ACHN (cell line): Measurements from ENCODE around the gene MID1IP1.

Experiments
- DNase-seq: peaks from one replicate; pipeline ENCODE4 v3.0.0-alpha.2; 2015
- in situ Hi-C: cut with HindIII; loops from 2 replicates; pipeline ENCODE4 v1.10.0; 2017; ENCODE audit warnings: low sequenced_read_pairs, low pct_ligation_motif_present, low pct_unique_long_range_greater_than_20kb

MID1IP1 gene

DNA sequence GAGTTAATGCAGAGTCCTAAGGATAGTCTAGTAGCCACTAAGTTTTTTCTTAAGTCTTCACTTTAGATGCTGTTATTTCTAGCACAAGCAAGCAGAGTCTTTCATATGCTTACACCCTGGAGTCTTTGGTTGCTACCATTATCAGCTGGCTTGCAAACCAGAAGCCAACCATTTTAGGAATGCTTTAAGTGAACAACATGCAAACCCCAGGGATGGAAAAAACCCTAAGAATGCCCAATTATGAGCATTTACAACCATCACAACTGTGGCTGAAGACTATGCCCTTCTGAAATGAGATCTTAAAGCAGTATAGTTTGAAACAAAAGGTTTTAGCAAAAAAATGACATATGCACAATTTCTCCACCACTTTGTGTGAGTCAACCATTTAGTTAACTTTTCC lies 6.6 kb downstream of the MID1IP1 start:
- in situ Hi-C loops, result no loop called here
- no peak for DNase-seq

GRCh38 chrX:38811515-38812243 lies 10.4 kb downstream of the MID1IP1 start:
- in situ Hi-C loops, result no loop called here
- DNase-seq, result no peak

- no peak for DNase-seq
- in situ Hi-C loops, result no loop called here
Observed at GRCh38 chrX:38816155-38816554, 14.9 kb downstream of the MID1IP1 start.

DNA sequence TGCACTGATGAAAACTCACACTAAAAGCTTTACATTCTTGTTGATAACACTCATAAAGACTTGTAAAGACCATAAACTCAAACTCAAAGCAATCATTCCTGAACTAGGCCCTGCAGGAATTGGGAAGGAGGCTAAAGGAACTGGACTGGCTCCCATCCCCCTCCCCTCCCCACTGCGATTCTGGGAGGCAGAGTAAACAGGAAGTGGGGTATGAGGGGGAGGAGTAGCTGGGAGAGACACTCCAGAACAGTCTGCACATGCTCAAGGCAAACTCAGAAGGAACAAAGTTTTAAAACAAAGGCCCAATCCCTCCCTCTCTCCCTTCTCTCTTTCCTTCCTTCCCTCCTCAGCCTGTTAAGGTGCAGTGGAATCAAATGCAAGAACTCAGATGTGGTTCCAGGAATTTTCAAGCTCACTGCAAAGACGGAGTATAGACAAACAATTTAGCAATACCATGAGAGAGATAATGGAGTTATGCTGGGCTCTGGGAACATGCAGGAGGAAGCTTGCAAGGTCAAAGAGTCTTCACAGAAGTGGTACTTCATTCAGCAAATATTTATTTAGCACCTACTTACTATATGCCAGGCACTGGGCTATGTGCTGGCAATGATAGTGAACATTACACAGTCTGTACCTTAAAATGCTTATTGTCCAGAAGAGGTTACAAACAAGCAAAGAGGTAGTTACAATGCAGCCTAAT lies 15.9 kb downstream of the MID1IP1 start:
- in situ Hi-C loops, result no loop called here
- DNase-seq, result no peak

DNA sequence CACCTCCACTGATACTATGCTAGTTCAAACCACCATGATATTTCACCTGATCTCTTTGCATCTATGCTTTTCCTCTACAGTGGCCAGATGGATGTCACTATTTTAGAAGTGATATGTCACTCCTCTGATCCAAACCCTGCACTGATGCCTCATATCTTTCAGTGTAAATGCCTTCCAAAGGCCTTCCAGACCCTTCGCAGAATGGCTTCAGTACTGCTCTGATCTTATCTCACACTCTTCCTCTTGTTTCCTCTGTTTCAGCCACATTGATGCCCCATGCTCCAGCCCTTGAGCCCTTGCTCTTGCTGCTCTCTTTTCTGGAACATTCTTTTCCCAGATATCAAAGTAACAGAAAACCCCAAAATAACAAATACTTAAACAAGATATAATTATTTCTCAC lies 17.9 kb downstream of the MID1IP1 start:
- in situ Hi-C loops, result no loop called here
- DNase-seq, result no peak

DNA sequence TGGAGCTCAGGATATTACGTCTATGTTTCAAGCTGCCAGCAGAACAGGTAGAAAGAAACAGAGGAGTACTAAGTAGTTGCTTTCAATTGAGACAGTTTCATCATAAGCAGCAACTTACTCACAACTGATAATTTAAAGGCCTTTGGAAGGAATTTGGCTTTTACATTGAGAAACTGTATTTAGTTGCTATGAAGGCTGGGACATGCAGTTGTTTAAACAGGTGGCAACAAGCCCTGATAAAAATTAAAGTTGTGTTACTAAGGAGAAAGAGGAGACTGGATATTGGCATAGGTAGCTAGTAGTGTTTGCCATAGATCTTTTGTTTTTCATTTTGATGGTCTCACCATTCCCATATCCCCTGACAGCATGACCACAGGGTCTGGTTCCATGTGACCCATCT lies 18.4 kb downstream of the MID1IP1 start:
- DNase-seq, result no peak
- in situ Hi-C loops, result no loop called here

DNA sequence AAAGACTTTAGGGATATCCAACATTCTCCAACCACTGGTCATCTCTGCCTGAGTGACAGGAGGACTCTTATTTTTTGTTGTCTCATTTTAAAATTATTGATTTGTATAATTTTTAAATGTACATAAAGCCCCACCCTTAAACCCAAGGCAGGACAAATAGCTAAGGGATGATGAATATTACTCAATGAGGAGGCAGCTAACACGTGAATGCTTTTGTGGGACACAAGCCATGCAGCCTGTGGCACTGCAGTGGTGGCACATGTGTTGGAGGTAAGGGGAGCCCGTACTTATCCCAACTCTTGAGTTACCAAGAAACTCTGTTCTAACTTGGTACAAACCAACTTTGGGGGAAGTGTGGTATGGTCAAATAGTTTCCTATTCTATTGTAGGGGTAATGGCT lies 19.5 kb downstream of the MID1IP1 start:
- in situ Hi-C loops, result no loop called here
- no peak for DNase-seq

DNA sequence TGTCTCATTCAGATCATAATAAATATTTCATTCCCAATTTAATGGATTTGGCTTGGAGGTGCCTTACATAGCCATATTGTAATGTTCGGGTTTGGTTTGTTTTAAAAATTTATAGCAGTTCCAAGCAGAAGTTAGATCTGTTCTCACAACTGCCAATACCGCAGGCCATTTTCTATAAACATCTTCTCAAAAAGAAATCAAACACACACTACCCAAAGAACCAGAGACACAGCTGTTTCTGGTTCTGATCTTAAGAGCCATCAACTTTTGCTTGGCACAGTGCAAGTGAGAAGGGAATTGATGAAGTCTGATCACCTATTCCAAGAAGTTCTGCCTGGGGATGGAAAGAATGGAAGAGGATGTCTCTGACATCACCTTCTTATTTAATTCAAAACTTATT lies 22.9 kb downstream of the MID1IP1 start:
- in situ Hi-C loops, result no loop called here
- no peak for DNase-seq

- in situ Hi-C loops, result no loop called here
- no peak for DNase-seq
Observed at GRCh38 chrX:38831949-38832348, 30.7 kb downstream of the MID1IP1 start.

GRCh38 chrX:38837389-38837788 lies 36.1 kb downstream of the MID1IP1 start:
- no peak for DNase-seq
- in situ Hi-C loops, result no loop called here

DNA sequence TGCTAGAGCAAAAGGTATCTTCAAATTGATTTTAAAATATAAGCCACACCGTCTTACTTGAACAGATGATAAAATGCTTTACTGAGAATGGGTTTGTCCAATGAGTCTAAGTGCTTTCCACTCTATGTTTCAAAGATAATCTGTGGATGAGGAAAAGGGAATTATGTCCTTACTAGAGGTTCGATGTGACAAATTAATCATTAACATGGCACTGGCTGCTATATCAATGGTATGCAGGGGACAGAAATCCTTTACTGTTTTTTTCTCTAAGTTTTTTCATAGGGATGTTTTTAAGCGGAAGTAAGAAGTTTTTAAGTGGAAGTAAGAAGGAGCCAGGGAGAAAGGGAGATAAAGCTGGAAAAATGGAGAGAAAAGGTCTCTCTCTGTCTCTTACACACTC lies 38.0 kb downstream of the MID1IP1 start:
- in situ Hi-C loops, result no loop called here

DNA sequence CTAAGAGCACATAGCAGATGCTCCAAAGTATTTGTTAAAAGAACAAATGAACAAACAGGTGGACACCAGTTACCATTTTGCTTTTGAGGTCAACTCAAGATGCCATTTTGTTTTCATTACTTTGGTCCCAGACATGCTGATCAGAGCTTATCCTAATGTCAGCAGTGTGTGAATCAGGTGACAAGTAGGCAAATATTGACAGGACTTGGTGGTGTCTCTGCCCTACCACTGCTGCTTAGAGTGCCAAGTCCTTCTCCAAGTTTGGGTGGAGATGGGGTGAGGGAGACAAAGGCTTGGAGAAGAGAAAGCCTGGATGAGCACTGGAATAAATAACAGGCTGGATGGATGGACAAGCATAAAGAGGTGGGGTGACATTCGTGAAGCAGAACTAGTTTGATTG lies 38.7 kb downstream of the MID1IP1 start:
- no peak for DNase-seq
- in situ Hi-C loops, result no loop called here

More for the DNA sequence above, 38.0 kb downstream of the MID1IP1 start:
- no peak for DNase-seq

DNA sequence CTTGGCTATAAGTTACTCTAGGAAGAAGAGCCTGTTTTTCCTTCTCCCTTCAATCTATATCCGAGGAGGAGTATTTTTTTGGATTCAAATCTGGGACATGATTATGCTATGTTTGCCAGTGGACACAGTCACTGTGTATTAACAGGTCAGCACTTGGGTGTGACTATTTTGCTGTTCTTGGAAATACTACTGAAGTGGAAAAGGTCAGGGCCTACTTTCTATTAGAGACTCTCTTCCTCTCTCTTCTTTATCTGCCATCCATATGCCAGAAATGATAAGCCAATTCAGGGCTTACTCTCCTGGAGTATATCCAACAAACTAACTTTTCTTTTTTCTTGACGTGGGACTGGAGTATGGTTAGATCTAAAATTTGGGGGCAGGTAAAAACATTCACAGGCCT lies 40.5 kb downstream of the MID1IP1 start:
- in situ Hi-C loops, result no loop called here
- DNase-seq, result no peak

DNA sequence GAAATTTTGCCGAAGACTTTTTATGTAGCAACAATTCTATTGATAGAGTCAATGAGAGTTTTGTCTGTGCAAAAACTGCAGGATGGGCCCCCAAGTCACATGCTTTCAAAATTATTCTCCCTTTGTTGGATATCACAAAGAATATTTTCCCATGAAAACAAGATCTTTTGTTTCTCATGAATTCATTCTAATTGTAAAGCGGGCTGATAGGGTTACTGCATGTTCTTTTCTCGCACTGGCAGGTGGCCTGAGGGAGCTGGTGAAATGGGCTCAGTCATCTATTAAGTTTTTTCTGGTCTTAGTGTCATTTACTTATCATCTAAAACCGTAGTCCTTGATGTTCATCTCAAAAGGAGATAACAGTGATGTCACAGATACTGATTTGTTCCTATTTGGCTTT lies 44.2 kb downstream of the MID1IP1 start:
- in situ Hi-C loops, result no loop called here
- no peak for DNase-seq

GRCh38 chrX:38847206-38847902 lies 46.1 kb downstream of the MID1IP1 start:
- in situ Hi-C loops, result no loop called here
- no peak for DNase-seq

DNA sequence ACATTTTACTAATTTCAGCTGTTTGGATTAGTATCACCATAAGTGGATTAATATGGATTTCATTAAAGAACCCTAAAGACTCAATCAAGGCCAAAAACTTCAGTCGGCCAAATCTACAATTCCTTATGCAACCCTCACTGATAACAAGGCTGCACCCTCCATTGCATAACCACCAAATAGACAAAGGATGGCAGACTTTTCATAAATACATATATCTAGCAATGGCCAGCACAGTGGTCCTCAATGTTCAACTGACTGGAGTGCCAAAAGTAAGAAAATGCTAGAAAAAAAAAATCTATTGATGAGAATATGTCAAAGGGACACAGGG lies 46.6 kb downstream of the MID1IP1 start:
- no peak for DNase-seq
- in situ Hi-C loops, result no loop called here

DNA sequence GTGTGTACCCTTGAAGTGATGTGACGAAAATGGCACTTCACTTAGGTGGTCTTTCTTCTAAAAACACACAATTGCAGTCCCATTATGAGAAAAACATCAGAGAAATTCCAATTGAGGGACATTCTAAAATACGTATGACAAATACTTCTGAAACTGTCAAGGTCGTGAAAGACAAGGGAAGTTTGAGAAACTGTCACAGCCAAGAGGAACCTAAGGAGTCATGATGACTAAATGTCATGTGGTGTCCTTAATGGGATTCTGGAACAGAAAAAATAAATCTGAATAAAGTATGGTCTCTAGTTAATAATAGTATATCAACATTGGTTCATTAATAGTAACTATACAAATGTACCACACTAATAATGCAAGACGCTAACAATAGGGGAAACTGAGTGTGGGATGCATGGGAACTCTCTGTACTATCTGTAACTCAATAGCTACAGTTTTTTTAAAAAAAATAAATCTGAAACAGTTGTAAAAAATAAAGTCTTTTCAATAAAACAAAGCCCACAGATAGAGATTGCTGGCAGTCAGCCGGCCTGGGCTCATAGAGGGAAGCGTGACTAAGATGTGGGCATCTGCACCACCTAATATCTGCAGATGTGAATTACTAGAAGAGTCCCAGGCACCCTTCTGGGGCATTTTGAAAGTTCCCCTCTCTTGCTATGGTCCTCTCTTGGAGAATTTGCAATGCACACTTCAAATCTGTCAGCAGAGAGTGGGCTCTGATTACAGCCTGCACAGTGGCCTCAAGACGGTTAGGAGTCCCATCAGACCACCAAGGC lies 47.6 kb downstream of the MID1IP1 start:
- DNase-seq, result no peak
- in situ Hi-C loops, result no loop called here

DNA sequence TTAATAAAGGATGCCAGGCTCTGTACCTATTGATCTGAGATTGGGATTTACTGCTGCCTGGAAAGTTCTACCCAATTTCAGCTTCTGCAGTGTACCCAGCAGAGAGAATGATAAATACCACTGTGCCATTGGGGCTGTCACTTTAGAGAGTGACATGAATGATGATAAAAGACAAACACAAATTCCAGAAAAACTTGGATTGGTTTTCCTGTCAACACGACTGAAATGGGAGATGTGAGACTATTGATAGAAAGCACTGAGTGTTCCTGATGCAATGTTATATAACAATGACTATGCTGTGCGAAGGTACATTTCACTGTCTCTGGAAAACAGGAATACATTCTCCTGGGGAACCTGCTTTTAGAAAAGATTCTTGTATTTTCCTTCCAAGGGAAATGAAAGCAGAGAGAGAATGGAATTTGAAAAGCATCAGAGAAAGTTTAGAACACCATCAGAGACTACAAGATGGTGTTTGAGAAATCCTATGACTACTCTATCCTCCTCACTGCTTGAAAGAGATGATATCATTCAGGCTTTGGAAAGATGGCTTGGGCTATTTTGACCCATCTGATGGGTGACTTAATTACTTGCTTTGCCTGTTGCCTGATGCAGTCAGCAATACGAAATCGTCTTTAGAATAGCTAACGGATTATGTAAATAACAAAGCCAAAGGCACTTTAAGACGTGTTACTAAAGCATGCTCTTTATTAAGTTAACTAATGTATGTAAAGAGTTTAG lies 49.7 kb downstream of the MID1IP1 start:
- DNase-seq, result no peak
- in situ Hi-C loops, result no loop called here

- DNase-seq, result no peak
- in situ Hi-C loops, result no loop called here
Observed at GRCh38 chrX:38854305-38854704, 53.0 kb downstream of the MID1IP1 start.
